Activated naive CD4-positive, alpha-beta T cell treated with anti-CD3 and anti-CD28 coated beads for 36 hours (primary cell): Measurements from ENCODE around the gene GPR137B. TPM values are rescaled to one million over a fixed set of nuclear protein-coding genes. Genes with fewer than 3 reads are reported as not detected.
A peak's percentile ranks its signal among the peaks of the same experiment; 100 is the strongest.

ENCODE experiments used
- CTCF ChIA-PET: fragments of 350-600 bp; sonication (Branson Sonifier 250); formaldehyde crosslinking; loops from one replicate; lab custom pipeline; 2021; ENCODE audit warnings: antibody characterized with exemption; lab: Charles Lee
- DNase-seq: peaks from one replicate; pipeline ENCODE4 v3.0.0-alpha.2; 2020
- H3K27ac Mint-ChIP-seq: one replicate; pipeline ENCODE4 v1.8.0; 2021; ENCODE audit warnings: mild to moderate bottlenecking, mixed read lengths
- H3K27me3 Mint-ChIP-seq: one replicate; pipeline ENCODE4 v1.8.0; 2021; ENCODE audit warnings: low read depth, mixed read lengths
- H3K36me3 Mint-ChIP-seq: one replicate; pipeline ENCODE4 v1.8.0; 2021; ENCODE audit warnings: low read depth, mixed read lengths
- H3K4me1 Mint-ChIP-seq: one replicate; pipeline ENCODE4 v1.8.0; 2021; ENCODE audit warnings: low read depth, mixed read lengths
- H3K4me3 Mint-ChIP-seq: one replicate; pipeline ENCODE4 v1.8.0; 2021; ENCODE audit warnings: mild to moderate bottlenecking, moderate library complexity, mixed read lengths
- H3K9me3 Mint-ChIP-seq: one replicate; pipeline ENCODE4 v1.8.0; 2021; ENCODE audit warnings: mixed read lengths
- intact Hi-C: fragments of 100-400 bp; cut with micrococcal nuclease; formaldehyde crosslinking; loops from one replicate; pipeline ENCODE4 v1.15.1; 2023
- total RNA-seq, 2 experiments: library from RNA; stranded (reverse); gene quantifications; one replicate each; pipeline ENCODE4 v1.2.3, GENCODE V29; 2021

The GPR137B gene
- total RNA-seq, 2 experiments from 2014 or later, result 1.6 to 2.4 TPM

DNA sequence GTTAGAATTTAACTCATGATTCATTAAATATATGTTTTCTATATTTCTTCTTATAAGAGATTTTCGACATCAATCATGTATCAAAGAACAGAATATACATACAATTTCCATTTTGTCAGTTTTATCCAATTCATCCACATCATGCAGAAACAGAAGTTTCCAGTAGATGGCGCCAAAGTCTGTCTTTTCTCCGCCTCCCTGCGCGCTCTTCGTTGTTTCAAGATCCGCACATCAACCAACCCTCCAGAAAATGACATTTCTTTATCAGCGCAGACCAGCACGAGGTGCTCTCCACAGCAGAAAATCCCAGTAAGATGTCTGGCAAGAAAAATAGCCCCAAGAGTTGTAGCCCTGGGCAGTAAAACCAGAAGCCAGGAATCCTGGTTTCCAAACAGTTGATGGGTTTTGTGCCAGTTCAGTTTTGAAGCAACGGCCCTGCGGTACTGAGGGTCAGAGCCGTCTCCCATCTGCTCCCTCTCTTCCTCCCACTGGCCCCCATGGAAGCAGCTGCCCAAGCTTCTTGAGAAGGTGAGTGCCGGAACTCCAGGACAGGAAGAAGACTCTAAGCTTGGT is 38.6 kb upstream of the GPR137B start:
- CTCF ChIA-PET, result interaction anchor here (0.6 to 2.1 kb wide), 8 partner anchors 10 to 471 kb away, joined by 3 to 10 read pairs (median 4); no protein-coding TSS in a partner anchor
- intact Hi-C loops, result loop anchor here (1.0 to 10.0 kb wide), 4 partner anchors 387 to 1459 kb away; no protein-coding TSS in a partner anchor
- H3K4me1 Mint-ChIP-seq, result peaks cover 2% of the 10 kb centered on the region
- H3K36me3 Mint-ChIP-seq, result no peaks in the 10 kb centered on the region
- no peak overlapping the region for H3K4me3 Mint-ChIP-seq
- H3K9me3 Mint-ChIP-seq, result no peaks in the 10 kb centered on the region
- DNase-seq, result peak; percentile 80
- H3K27ac Mint-ChIP-seq, result no peak overlapping the region
- H3K27me3 Mint-ChIP-seq, result no peaks in the 10 kb centered on the region

DNA sequence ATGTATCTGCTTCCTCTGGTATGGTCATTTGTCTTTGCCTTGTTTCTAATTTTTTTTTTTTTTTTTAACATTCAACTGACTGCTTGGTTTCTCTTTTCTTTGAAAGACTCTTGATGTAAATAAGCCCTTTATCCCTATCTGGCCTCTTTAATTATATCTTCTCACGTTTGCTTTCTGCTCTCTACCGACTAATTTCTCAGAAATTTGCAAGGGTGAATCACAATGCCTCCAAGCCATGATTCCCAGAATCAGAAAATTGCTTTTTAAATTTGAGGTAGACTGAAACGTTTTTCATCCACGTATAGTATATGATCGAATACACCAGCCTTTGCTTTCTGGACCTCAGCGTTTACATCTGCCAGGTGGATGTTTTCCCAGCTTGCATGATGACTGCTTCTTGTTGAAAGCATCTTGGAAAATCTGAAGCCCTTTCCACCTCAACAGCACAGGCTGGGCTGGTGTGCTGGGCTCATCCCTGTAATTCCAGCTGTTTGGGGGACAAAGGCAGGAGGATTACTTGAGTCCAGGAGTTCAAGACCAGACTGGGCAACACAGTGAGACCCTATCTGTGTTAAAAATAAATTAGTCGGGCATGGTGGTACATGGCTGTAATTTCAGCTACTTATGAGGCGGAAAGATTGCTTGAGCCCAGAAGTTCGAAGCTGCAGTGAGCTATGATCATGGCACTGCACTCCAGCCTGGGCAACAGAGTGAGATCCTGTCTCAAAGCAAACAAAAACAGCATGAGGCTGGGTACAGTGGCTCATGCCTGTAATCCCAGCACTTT is 35.0 kb upstream of the GPR137B start:
- CTCF ChIA-PET, result interaction anchor here (1.0 to 1.9 kb wide), 7 partner anchors 32 to 384 kb away, joined by 3 to 5 read pairs (median 4); no protein-coding TSS in a partner anchor
- H3K27ac Mint-ChIP-seq, result no peak overlapping the region
- DNase-seq, result no peak
- H3K27me3 Mint-ChIP-seq, result no peaks in the 10 kb centered on the region
- intact Hi-C loops, result loop anchor here (5.0 to 10.0 kb wide), 5 partner anchors 175 to 1280 kb away; partner anchors contain the start of gene ERO1B
- H3K9me3 Mint-ChIP-seq, result no peaks in the 10 kb centered on the region
- no peaks in the 10 kb centered on the region for H3K36me3 Mint-ChIP-seq
- H3K4me3 Mint-ChIP-seq, result no peak overlapping the region
- peaks cover 2% of the 10 kb centered on the region for H3K4me1 Mint-ChIP-seq

DNA sequence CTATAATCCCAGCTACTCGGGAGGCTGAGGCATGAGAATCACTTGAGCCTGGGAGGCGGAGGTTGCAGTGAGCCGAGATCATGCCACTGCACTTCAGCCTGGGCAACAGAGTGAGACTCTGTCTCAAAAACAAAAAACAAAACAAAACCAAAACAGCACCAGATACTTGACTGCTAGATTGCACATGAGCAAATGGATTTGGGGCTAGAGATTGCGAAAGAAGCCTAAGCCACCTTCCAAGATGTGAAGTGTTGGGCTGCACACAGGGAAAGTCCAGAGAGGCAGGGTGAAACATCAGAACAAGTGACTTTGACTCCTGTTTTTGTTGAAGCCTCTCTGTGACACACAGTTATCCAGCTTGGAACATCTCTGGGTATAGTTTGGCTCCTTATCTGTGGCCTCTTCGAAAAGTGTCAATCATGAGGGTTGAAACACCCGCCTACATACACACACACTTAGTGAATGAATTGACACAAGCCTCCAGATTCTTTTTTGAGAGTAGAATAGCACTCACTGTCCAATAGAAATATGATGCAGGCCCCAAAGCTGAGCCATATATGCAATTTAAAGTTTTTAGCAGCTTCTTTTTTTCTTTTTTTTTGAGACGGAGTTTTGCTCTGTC is 34.2 kb upstream of the GPR137B start:
- H3K4me1 Mint-ChIP-seq, result peaks cover 2% of the 10 kb centered on the region
- no peaks in the 10 kb centered on the region for H3K27me3 Mint-ChIP-seq
- intact Hi-C loops, result loop anchor here (2.0 to 10.0 kb wide), 7 partner anchors 174 to 1279 kb away; partner anchors contain the start of gene ERO1B
- H3K4me3 Mint-ChIP-seq, result no peak overlapping the region
- no peaks in the 10 kb centered on the region for H3K9me3 Mint-ChIP-seq
- H3K36me3 Mint-ChIP-seq, result no peaks in the 10 kb centered on the region
- no peak for DNase-seq
- CTCF ChIA-PET, result interaction anchor here (1.0 to 1.9 kb wide), 7 partner anchors 19 to 392 kb away, joined by 3 to 6 read pairs (median 4); no protein-coding TSS in a partner anchor
- H3K27ac Mint-ChIP-seq, result no peak overlapping the region

DNA sequence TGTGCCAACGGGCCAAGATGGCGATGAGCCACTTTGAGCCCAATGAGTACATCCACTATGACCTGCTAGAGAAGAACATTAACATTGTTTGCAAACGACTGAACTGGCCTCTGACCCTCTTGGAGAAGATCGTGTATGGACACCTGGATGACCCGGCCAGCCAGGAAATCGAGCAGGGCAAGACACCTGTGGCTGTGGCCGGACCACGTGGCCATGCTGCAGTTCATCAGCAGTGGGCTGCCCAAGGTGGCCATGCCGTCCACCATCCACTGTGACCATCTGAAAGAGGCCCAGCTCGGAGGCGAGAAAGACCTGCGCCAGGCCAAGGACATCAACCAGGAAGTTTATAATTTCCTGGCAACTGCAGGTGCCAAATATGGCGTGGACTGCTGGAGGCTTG is 32.2 kb upstream of the GPR137B start:
- no peaks in the 10 kb centered on the region for H3K4me1 Mint-ChIP-seq
- H3K27me3 Mint-ChIP-seq, result no peaks in the 10 kb centered on the region
- H3K4me3 Mint-ChIP-seq, result no peak overlapping the region
- CTCF ChIA-PET, result interaction anchor here (1.3 kb wide), 1 partner anchor 28 kb away, joined by 3 read pairs; no protein-coding TSS in a partner anchor
- H3K36me3 Mint-ChIP-seq, result no peaks in the 10 kb centered on the region
- no peaks in the 10 kb centered on the region for H3K9me3 Mint-ChIP-seq
- DNase-seq, result no peak
- H3K27ac Mint-ChIP-seq, result no peak overlapping the region
- intact Hi-C loops, result no loop called here

DNA sequence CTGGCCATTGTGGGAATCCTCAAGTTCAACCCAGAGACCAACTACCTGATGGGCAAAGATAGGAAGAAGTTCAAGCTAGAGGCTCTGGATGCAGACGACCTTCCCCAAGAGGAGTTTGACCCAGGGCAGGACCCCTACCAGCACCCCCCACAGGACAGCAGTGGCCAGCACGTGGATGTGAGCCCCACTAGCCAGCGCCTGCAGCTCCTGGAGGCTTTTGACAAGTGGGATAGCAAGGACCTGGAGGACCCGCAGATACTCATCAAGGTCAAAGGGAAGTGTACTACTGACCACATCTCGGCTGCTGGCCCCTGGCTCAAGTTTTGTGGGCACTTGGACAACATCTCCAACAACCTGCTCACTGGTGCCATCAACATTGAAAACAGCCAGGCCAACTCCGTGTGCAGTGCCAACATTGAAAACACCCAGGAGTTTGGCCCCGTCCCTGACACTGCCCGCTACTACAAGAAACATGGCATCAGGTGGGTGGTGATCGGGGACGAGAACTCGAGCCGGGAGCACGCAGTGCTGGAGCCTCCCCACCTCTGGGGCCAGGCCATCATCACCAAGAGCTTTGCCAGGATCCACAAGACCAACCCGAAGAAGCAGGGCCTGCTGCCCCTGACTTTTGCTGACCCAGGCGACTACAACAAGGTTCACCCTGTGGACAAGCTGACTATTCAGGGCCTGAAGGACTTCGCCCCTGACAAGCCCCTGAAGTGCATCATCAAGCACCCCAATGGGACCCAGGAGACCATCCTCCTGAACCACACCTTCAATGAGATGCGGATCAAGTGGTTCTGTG is 30.6 kb upstream of the GPR137B start:
- DNase-seq, result no peak
- no peaks in the 10 kb centered on the region for H3K36me3 Mint-ChIP-seq
- no peaks in the 10 kb centered on the region for H3K4me1 Mint-ChIP-seq
- no peak overlapping the region for H3K27ac Mint-ChIP-seq
- CTCF ChIA-PET, result interaction anchor here (0.6 to 1.0 kb wide), 4 partner anchors 24 to 386 kb away, joined by 3 to 6 read pairs (median 4); no protein-coding TSS in a partner anchor
- no peaks in the 10 kb centered on the region for H3K9me3 Mint-ChIP-seq
- intact Hi-C loops, result no loop called here
- H3K4me3 Mint-ChIP-seq, result no peak overlapping the region
- H3K27me3 Mint-ChIP-seq, result no peaks in the 10 kb centered on the region

DNA sequence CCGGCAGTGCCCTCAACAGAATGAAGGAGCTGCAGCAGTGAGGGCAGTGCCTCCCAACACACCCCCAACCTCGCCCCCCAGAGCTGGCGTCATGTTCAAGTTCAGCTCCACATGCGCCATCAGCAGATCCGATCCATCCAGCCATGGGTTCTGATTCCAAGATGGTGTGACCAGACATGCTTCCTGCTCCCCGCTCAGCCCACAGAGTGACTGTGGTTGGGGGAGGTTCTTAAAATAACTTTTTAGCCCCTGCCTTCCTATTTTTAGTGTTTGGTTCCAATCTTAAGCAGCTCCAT is 30.1 kb upstream of the GPR137B start:
- no peak overlapping the region for H3K4me3 Mint-ChIP-seq
- peak overlapping the region; percentile 54 for H3K27ac Mint-ChIP-seq
- H3K36me3 Mint-ChIP-seq, result no peaks in the 10 kb centered on the region
- intact Hi-C loops, result no loop called here
- H3K9me3 Mint-ChIP-seq, result no peaks in the 10 kb centered on the region
- H3K27me3 Mint-ChIP-seq, result no peaks in the 10 kb centered on the region
- CTCF ChIA-PET, result interaction anchor here (0.6 kb wide), 2 partner anchors 236 to 366 kb away, joined by 4 to 6 read pairs; no protein-coding TSS in a partner anchor
- no peaks in the 10 kb centered on the region for H3K4me1 Mint-ChIP-seq
- no peak for DNase-seq

DNA sequence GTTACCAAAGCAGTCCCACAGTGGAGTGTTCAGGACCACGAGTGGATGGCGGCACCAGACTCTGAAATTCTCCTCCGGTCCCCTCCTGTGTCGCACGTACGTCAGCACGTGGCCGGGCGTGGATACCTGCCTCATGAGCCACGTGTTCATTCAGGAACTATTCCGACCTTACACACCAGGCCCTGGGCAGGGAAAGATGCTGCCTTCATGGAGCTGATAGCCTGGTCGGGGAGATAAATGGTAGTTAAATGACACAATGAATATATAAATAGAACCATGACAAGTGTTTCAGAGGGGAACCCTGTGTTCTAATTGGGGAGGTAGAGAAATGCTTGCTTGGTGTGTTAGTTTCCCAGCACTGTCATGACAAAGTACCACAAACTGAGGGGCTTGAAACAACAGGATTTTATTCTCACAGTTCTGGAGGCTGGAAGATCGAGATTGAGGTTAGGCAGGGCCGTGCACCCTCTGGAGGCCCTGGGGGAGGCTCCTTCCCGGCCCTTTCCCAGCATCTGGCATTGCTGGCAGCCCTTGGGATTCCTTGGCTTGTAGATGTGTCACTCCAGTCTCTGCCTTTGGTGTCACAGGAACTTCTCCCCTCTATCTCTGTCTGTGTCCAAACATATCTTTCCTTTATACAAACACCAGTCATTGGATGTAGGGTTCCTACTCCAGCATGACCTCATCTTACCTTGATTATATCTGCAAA is 28.9 kb upstream of the GPR137B start:
- CTCF ChIA-PET, result interaction anchor here (1.3 to 1.6 kb wide), 2 partner anchors 9 to 377 kb away, joined by 3 to 5 read pairs; no protein-coding TSS in a partner anchor
- DNase-seq, result no peak
- intact Hi-C loops, result no loop called here

DNA sequence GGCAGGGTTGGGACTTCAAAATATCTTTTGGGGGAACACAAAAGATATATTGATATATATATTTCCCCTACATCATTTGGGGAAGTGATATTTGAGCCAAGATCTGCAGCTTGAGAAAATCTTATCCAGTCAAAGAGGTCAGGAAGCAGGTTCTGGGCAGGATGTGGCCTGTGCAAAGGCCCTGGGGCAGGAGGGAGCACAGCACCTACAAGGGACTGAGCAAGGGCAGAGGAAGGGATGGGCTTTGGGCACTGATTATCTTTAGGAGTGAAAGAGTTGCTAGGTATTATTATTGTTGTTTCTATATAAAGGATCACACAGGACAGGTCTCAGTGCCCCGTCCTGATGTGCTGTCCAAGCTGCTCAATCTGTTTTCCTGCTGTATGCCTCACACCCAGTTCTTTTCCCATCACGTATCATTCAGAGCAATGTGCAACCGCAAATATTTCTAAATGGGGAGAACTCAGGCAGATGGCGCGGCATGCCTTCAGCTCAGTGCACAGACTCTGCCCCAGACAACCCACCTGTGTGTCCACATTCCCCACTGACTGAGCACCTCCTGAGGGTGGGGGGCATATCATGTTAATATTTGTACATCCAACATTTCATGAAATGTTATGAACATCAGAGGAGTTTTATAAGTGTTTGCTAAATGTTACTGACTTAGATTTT is 28.1 kb upstream of the GPR137B start:
- DNase-seq, result no peak
- CTCF ChIA-PET, result interaction anchor here (1.3 to 1.6 kb wide), 2 partner anchors 10 to 376 kb away, joined by 3 to 5 read pairs; no protein-coding TSS in a partner anchor
- no peak overlapping the region for H3K4me3 Mint-ChIP-seq
- no peaks in the 10 kb centered on the region for H3K4me1 Mint-ChIP-seq
- intact Hi-C loops, result no loop called here
- no peaks in the 10 kb centered on the region for H3K9me3 Mint-ChIP-seq
- no peak overlapping the region for H3K27ac Mint-ChIP-seq
- no peaks in the 10 kb centered on the region for H3K27me3 Mint-ChIP-seq
- no peaks in the 10 kb centered on the region for H3K36me3 Mint-ChIP-seq

More for the DNA sequence above, 28.9 kb upstream of the GPR137B start:
- Mint-ChIP-seq H3K9me3 (no peaks in the 10 kb centered on the region), H3K4me1 (no peaks in the 10 kb centered on the region), H3K4me3 (no peak overlapping the region), H3K36me3 (no peaks in the 10 kb centered on the region), H3K27me3 (no peaks in the 10 kb centered on the region), H3K27ac (no peak overlapping the region)

DNA sequence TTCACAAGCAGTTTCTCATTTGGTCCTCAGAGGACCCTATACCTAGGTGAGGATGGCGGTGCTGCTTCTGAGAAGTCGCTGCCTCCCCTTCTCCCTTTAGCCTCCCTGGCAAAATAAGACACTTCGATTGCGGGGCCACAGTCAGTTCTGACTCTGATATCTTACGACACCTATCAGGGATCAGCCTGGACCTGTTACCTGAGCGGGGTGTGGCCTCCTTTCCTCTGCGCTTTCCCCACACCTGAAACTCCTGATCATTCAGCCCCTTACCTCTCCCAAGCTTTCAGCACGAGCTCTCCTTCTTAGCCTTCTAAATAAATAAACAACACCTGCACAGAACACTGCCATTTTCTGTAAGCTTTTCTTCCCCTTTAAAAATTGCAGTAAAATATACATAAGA is 24.6 kb upstream of the GPR137B start:
- CTCF ChIA-PET, result interaction anchor here (0.7 kb wide), 1 partner anchor 416 kb away, joined by 3 read pairs; no protein-coding TSS in a partner anchor
- no peaks in the 10 kb centered on the region for H3K36me3 Mint-ChIP-seq

DNA sequence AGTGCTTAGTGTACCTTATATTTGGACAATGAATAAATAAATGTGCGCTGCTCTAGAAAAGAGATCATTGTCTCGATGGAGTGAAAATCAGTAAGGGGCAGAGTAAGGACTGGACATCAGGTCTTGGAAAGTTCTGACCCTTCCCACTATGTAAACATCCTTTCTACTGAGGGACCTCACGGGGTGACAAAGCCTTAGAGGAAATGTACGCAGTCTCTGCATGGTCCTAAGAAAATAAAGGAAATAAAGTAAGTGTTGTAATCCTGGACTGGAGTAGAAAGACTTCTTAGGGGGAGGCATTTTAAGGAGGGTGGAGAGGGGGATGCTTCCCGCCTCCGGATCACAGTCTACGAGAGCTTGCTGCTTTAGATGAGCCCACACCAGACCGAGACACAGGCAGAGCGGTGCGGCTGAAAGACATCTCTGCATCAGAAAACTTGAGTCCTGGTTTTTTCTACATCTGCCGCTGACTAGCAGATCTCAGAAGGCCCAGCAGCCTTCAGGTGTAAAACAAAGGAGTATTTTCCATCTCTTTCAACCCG is 22.3 kb upstream of the GPR137B start:
- no peaks in the 10 kb centered on the region for H3K27me3 Mint-ChIP-seq
- H3K9me3 Mint-ChIP-seq, result no peaks in the 10 kb centered on the region
- H3K4me1 Mint-ChIP-seq, result peaks cover 28% of the 10 kb centered on the region
- no peak overlapping the region for H3K27ac Mint-ChIP-seq
- intact Hi-C loops, result loop anchor here (1.0 kb wide), 2 partner anchors 23 to 121 kb away; no protein-coding TSS in a partner anchor
- no peak for DNase-seq
- CTCF ChIA-PET, result no interaction called here
- H3K36me3 Mint-ChIP-seq, result no peaks in the 10 kb centered on the region
- H3K4me3 Mint-ChIP-seq, result no peak overlapping the region

More for the DNA sequence above, 24.6 kb upstream of the GPR137B start:
- intact Hi-C loops, result no loop called here
- Mint-ChIP-seq H3K4me3 (no peak overlapping the region), H3K4me1 (peaks cover 28% of the 10 kb centered on the region), H3K9me3 (no peaks in the 10 kb centered on the region), H3K27me3 (no peaks in the 10 kb centered on the region), H3K27ac (no peak overlapping the region)
- DNase-seq, result no peak
